ENCODE results near the gene PLD4. TPM values are rescaled to one million over a fixed set of nuclear protein-coding genes. Genes with fewer than 3 reads are reported as not detected.

Gene PLD4
- total and polyA plus RNA-seq, 2 of the 8 experiments (the other 6 are each of a cell fraction or from before 2014, with no cell fraction given) = 0.05 TPM; not detected in 1

DNA sequence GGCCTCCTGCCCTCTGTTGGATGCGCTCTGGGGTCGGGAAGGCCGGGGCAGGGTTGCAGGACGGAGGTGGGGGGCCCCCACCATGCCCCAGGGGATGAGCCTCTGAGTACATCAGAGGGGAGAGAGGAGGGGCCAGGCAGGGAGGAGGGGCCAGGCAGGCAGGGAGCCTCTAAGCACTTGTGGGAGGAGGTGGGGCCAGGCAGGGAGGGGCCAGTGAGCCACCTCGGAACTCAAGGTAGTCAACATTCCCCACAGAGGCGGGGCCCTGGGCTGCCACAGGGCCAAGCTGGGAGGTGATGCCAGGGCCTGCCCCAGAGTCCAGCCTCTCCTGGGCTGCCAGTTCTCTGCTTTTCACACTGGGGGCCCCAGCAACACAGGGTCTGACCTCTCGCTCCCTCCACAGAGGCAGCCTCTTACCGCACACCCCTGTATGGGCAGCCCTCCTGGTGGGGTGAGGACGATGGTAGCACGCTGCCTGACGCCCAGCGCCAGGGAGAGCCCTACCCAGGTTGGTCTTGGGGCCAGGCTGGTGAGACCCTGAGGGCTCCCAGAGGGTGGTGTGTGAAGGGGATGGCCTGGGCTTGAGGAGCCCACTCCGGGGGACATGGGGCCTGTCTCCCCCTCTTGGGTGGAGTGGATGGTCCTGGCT, 42.2 kb upstream of the PLD4 start (continued):
- no peak for TF ChIP-seq POLR2A (IDR thresholded peaks at IDR 0.05; ENCODE audit: control extremely low read depth in 1 of 2, low read depth in 2 of 2, low read length in 2 of 2)
- TF ChIP-seq, protein P1, sequence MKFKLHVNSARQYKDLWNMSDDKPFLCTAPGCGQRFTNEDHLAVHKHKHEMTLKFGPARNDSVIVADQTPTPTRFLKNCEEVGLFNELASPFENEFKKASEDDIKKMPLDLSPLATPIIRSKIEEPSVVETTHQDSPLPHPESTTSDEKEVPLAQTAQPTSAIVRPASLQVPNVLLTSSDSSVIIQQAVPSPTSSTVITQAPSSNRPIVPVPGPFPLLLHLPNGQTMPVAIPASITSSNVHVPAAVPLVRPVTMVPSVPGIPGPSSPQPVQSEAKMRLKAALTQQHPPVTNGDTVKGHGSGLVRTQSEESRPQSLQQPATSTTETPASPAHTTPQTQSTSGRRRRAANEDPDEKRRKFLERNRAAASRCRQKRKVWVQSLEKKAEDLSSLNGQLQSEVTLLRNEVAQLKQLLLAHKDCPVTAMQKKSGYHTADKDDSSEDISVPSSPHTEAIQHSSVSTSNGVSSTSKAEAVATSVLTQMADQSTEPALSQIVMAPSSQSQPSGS (IDR thresholded peaks at IDR 0.05; ENCODE audit: low read length) = no peak

All from H1 (cell line).